CD4-positive, alpha-beta T cell treated with Interleukin-4 for 1 hour (primary cell): ENCODE data around the gene PPP1R10.
A peak's percentile ranks its signal among the peaks of the same experiment; 100 is the strongest.

Source experiments
- DNase-seq, 2 donors: peaks; one replicate each; pipeline ENCODE4 v3.0.0-alpha.2; 2020 to 2022

Gene PPP1R10

GRCh38 chr6:30597315-30598144, 19.5 kb downstream of the PPP1R10 start:
- DNase-seq = peak; percentile 80 to 85

- DNase-seq = no peak
These were observed 24.8 kb downstream of the PPP1R10 start for GRCh38 chr6:30592287-30592686.

GRCh38 chr6:30591008-30591407, 26.0 kb downstream of the PPP1R10 start:
- DNase-seq = no peak

- DNase-seq = no peak
These were observed 26.5 kb downstream of the PPP1R10 start for GRCh38 chr6:30590509-30590908.

GRCh38 chr6:30589754-30590358, 27.2 kb downstream of the PPP1R10 start:
- no peak for DNase-seq

- DNase-seq = no peak
These were observed 33.1 kb downstream of the PPP1R10 start for GRCh38 chr6:30583921-30584320.

- no peak for DNase-seq
These were observed 39.0 kb downstream of the PPP1R10 start for GRCh38 chr6:30578051-30578450.

GRCh38 chr6:30573113-30573512, 43.9 kb downstream of the PPP1R10 start:
- no peak for DNase-seq

- DNase-seq = no peak
These were observed 44.9 kb downstream of the PPP1R10 start for GRCh38 chr6:30572148-30572547.

GRCh38 chr6:30571762-30572082, 45.3 kb downstream of the PPP1R10 start:
- DNase-seq = no peak

GRCh38 chr6:30571075-30571761, 45.8 kb downstream of the PPP1R10 start, which contains the start of gene ABCF1:
Gene ABCF1 (plus strand): TSS chr6:30571442. CDS start chr6:30571488, 46 bp downstream.
- DNase-seq = peak; percentile 98 to 99

- DNase-seq = no peak
These were observed 46.3 kb downstream of the PPP1R10 start for GRCh38 chr6:30570740-30571074.

- DNase-seq = no peak
These were observed 46.8 kb downstream of the PPP1R10 start for GRCh38 chr6:30570263-30570662.

GRCh38 chr6:30568245-30568644, 48.8 kb downstream of the PPP1R10 start:
- peak; percentile 18 to 57 for DNase-seq

- DNase-seq = no peak
These were observed 51.3 kb downstream of the PPP1R10 start for GRCh38 chr6:30565772-30566171.

- no peak for DNase-seq
These were observed 52.9 kb downstream of the PPP1R10 start for GRCh38 chr6:30564114-30564513.

- DNase-seq = no peak
These were observed 54.3 kb downstream of the PPP1R10 start for GRCh38 chr6:30562470-30563425.

GRCh38 chr6:30560930-30561329, 56.1 kb downstream of the PPP1R10 start:
- no peak for DNase-seq

GRCh38 chr6:30557683-30557981, 59.4 kb downstream of the PPP1R10 start:
- DNase-seq = no peak

- DNase-seq = peak; percentile 94
These were observed 59.9 kb downstream of the PPP1R10 start, which contains the start of gene PRR3 for GRCh38 chr6:30556906-30557682. Gene PRR3 (plus strand): TSS chr6:30557295. CDS start chr6:30557345, 50 bp downstream.

GRCh38 chr6:30556066-30556905, 60.8 kb downstream of the PPP1R10 start, which contains the start of gene GNL1:
Gene GNL1 (minus strand): TSS chr6:30556489. CDS start chr6:30556203, 286 bp downstream.
- peak; percentile 98 for DNase-seq
